Fibroblast of lung (primary cell): ENCODE measurements around the gene STEAP1. TPM values are rescaled to one million over a fixed set of nuclear protein-coding genes. Genes with fewer than 3 reads are reported as not detected.
"Not testable (repeated sequence)": the region's sequence is repeated elsewhere in the genome, so short reads cannot be mapped to it uniquely, and the experiment has no call there.

Experiments
- DNase-seq, 2 donors: peaks; one replicate each; pipeline versions ENCODE4 v3.0.0 to v3.0.0-alpha.2; 2010; ENCODE audit warnings: low read depth in 2 of 2
- H2AFZ ChIP-seq: 2 replicates; pipeline ENCODE4 v1.5.1; 2012; ENCODE audit warnings: low read length, control low read depth, inconsistent platforms
- H3K27ac ChIP-seq: 2 replicates; pipeline ENCODE4 v1.5.1; 2011; ENCODE audit warnings: low read length, control low read depth; ENCODE audit not compliant: insufficient read depth
- H3K27me3 ChIP-seq: 2 replicates; pipeline ENCODE4 v1.5.1; 2011; ENCODE audit warnings: mild to moderate bottlenecking, low read length; ENCODE audit not compliant: control insufficient read depth, insufficient read depth
- H3K36me3 ChIP-seq: 2 replicates; pipeline ENCODE4 v1.5.1; 2011; ENCODE audit warnings: low read length; ENCODE audit not compliant: control insufficient read depth, insufficient read depth
- H3K4me1 ChIP-seq: 2 replicates; pipeline ENCODE4 v1.5.1; 2011; ENCODE audit warnings: low read length; ENCODE audit not compliant: control insufficient read depth, insufficient read depth; ENCODE audit errors: extremely low read depth
- H3K4me2 ChIP-seq: 2 replicates; pipeline ENCODE4 v1.5.1; 2011; ENCODE audit warnings: low read length, control low read depth; ENCODE audit not compliant: insufficient read depth; ENCODE audit errors: extremely low read depth
- H3K4me3 ChIP-seq, 4 experiments: fragments of 200-600 bp in 1 of 4; sonication (generic) in 1 of 4; replicated peaks in 1 of 4; 2 replicates each; pipeline ENCODE4 v1.5.1; 2011 to 2016; ENCODE audit warnings: low read length in 4 of 4, low read depth in 3 of 4, mild to moderate bottlenecking in 3 of 4, control low read depth in 2 of 4, inconsistent platforms in 1 of 4, mixed read lengths in 1 of 4; ENCODE audit not compliant: insufficient read depth in 1 of 4; ENCODE audit errors: control extremely low read depth in 1 of 4
- H3K79me2 ChIP-seq: 2 replicates; pipeline ENCODE4 v1.5.1; 2012; ENCODE audit warnings: mild to moderate bottlenecking, low read length, inconsistent platforms; ENCODE audit not compliant: control insufficient read depth, insufficient read depth
- H3K9ac ChIP-seq: 2 replicates; pipeline ENCODE4 v1.5.1; 2011; ENCODE audit warnings: mild to moderate bottlenecking, low read length, control low read depth; ENCODE audit not compliant: insufficient read depth
- H3K9me3 ChIP-seq: 2 replicates; pipeline ENCODE4 v1.5.1; 2012; ENCODE audit warnings: low read depth, low read length; ENCODE audit not compliant: control insufficient read depth, insufficient read depth
- H4K20me1 ChIP-seq: 2 replicates; pipeline ENCODE4 v1.5.1; 2011; ENCODE audit warnings: low read length; ENCODE audit not compliant: control insufficient read depth, insufficient read depth; ENCODE audit errors: extremely low read depth
- CTCF ChIP-seq, 2 donors: IDR thresholded peaks in 1 of 2; conservative IDR thresholded peaks in 1 of 2; 1 replicate in 1 of 2; 2 replicates in 1 of 2; pipeline ENCODE4 v1.5.1; 2011 to 2012; ENCODE audit warnings: low read length in 2 of 2, control low read depth in 1 of 2, inconsistent platforms in 1 of 2, low read depth in 1 of 2, mild to moderate bottlenecking in 1 of 2
- EZH2 ChIP-seq: IDR thresholded peaks from 2 replicates; pipeline ENCODE4 v1.5.1; 2012; ENCODE audit warnings: low read length, control low read depth, mild to moderate bottlenecking; ENCODE audit errors: missing control alignments
- polyA plus RNA-seq, 2 donors: library from polyadenylated mRNA; depleted of rRNA in 1 of 2; stranded (reverse) in 1 of 2; unstranded in 1 of 2; fragments of >200 nt; gene quantifications; 2 replicates each; pipeline ENCODE4 v1.2.1, GENCODE V29; 2011 to 2012; ENCODE audit warnings: missing spikeins in 1 of 2
- total RNA-seq: library from RNA; depleted of rRNA; stranded (reverse); fragments of >200 nt; gene quantifications from 2 replicates; pipeline ENCODE4 v1.2.1, GENCODE V29; 2014

The STEAP1 gene
- total and polyA plus RNA-seq, 2 donors (not counting 1 experiment from before 2014, with no cell fraction given), result 26.1 to 60.9 TPM

- H3K36me3 ChIP-seq, result no peaks in the 10 kb centered on the region
- H3K9ac ChIP-seq, result no peak overlapping the region
- H3K4me1 ChIP-seq, result no peaks in the 10 kb centered on the region
- no peak for TF ChIP-seq CTCF (conservative IDR thresholded peaks at IDR 0.05 in 1 of 2, IDR thresholded peaks at IDR 0.05 in 1 of 2; ENCODE audit: low read depth in 1 of 2, low read length in 2 of 2)
- TF ChIP-seq EZH2, result no peak
- peak in 1 of 2 donors; percentile 31 for DNase-seq
- H2AFZ ChIP-seq, result no peak overlapping the region
- H3K79me2 ChIP-seq, result peaks cover 6% of the 10 kb centered on the region
- H3K27ac ChIP-seq, result no peak overlapping the region
- H3K4me2 ChIP-seq, result peak overlapping the region; percentile 1
- H3K4me3 ChIP-seq, result peak overlapping the region in 2 of 4 experiments; percentile 63 to 76
- H3K27me3 ChIP-seq, result no peaks in the 10 kb centered on the region
- H3K9me3 ChIP-seq, result no peaks in the 10 kb centered on the region
- H4K20me1 ChIP-seq, result no peaks in the 10 kb centered on the region
These were observed 937 bp downstream of the STEAP1 start for GRCh38 chr7:90155206-90155605.

GRCh38 chr7:90157331-90157730 lies 3.1 kb downstream of the STEAP1 start:
- H3K4me2 ChIP-seq, H3K27me3 ChIP-seq, H4K20me1 ChIP-seq, H3K79me2 ChIP-seq, H3K9ac ChIP-seq, H3K9me3 ChIP-seq, H3K4me1 ChIP-seq, H3K36me3 ChIP-seq, H2AFZ ChIP-seq: not testable (repeated sequence)
- peak; percentile 27 to 30 for DNase-seq
- Histone ChIP-seq H3K27ac (peak overlapping the region; percentile 32), H3K4me3 (peak overlapping the region in 1 of 4 experiments; percentile 20)

GRCh38 chr7:90157761-90158350 lies 3.6 kb downstream of the STEAP1 start:
- not testable (repeated sequence) for H3K27ac ChIP-seq, H3K9ac ChIP-seq, H3K9me3 ChIP-seq, H3K4me1 ChIP-seq, H3K27me3 ChIP-seq, H4K20me1 ChIP-seq, H3K79me2 ChIP-seq, H3K4me3 ChIP-seq, H2AFZ ChIP-seq, H3K4me2 ChIP-seq, H3K36me3 ChIP-seq
- DNase-seq, result peak; percentile 14 to 31

GRCh38 chr7:90163534-90163933 lies 9.3 kb downstream of the STEAP1 start:
- Histone ChIP-seq H2AFZ (no peak overlapping the region), H3K27me3 (no peaks in the 10 kb centered on the region), H3K4me1 (no peaks in the 10 kb centered on the region), H3K79me2 (no peaks in the 10 kb centered on the region), H3K9ac (no peak overlapping the region), H3K36me3 (no peaks in the 10 kb centered on the region), H3K27ac (no peak overlapping the region), H3K4me2 (no peak overlapping the region), H4K20me1 (no peaks in the 10 kb centered on the region), H3K4me3 (no peak overlapping the region), H3K9me3 (no peaks in the 10 kb centered on the region)
- DNase-seq, result no peak
- no peak for TF ChIP-seq CTCF (conservative IDR thresholded peaks at IDR 0.05 in 1 of 2, IDR thresholded peaks at IDR 0.05 in 1 of 2; ENCODE audit: low read depth in 1 of 2, low read length in 2 of 2)
- TF ChIP-seq EZH2, result no peak
